ENCODE results near the gene ADAP1. TPM values are rescaled to one million over a fixed set of nuclear protein-coding genes. Genes with fewer than 3 reads are reported as not detected.

The ADAP1 gene
- total and polyA plus RNA-seq, 2 of the 8 experiments (the other 6 are each of a cell fraction or from before 2014, with no cell fraction given), result 5.8 to 6.1 TPM

GRCh38 chr7:909358-910329 lies 44.8 kb downstream of the ADAP1 start (continued):
- no peak for TF ChIP-seq EGR1 (IDR thresholded peaks at IDR 0.05; ENCODE audit: borderline replicate concordance, low read depth, low read length)
- TF ChIP-seq EZH2 (IDR thresholded peaks at IDR 0.05; ENCODE audit: low read depth, low read length, severe bottlenecking), result peak; percentile 28
- no peak for TF ChIP-seq MAFK (IDR thresholded peaks at IDR 0.05; ENCODE audit: low read depth, low read length)
- no peak for TF ChIP-seq ATF2 (IDR thresholded peaks at IDR 0.05; ENCODE audit: low read length)
- TF ChIP-seq SIN3A (conservative IDR thresholded peaks at IDR 0.05 in 1 of 2, IDR thresholded peaks at IDR 0.05 in 1 of 2; ENCODE audit: low read depth in 1 of 2, low read length in 2 of 2), result no peak
- TF ChIP-seq ASH2L (IDR thresholded peaks at IDR 0.05; ENCODE audit: low read length), result no peak
